Left ventricle myocardium superior (tissue), 1 donor: ENCODE data around the gene AIRE. TPM values are rescaled to one million over a fixed set of nuclear protein-coding genes. Genes with fewer than 3 reads are reported as not detected.
"Not testable (repeated sequence)": the region's sequence is repeated elsewhere in the genome, so short reads cannot be mapped to it uniquely, and the experiment has no call there.

Experiments
- ATAC-seq: fragments of 200-7000 bp; cut with Tn5 transposase; one replicate; pipeline ENCODE4 v1.9.1; 2020; ENCODE audit warnings: mild to moderate bottlenecking, moderate library complexity
- DNase-seq: peaks from one replicate; pipeline ENCODE4 v3.0.0-alpha.2; 2020
- intact Hi-C: fragments of 100-400 bp; cut with micrococcal nuclease; formaldehyde crosslinking; loops from one replicate; pipeline ENCODE4 v1.11.0; 2022
- long read RNA-seq: library from polyadenylated mRNA; unstranded; transcript quantifications from one replicate; pipeline ENCODE4 v2.0.0, GENCODE V29; 2021
- total RNA-seq: library from RNA; stranded (reverse); fragmentation: NEBNext Ultra II Directional; extraction: Animal tissue kit (Norgen Biotek cat#: 25700); gene quantifications from one replicate; pipeline ENCODE4 v1.2.1, GENCODE V29; 2021
- donor health status: DM: no; HTN: yes; CAD: no; lungs with severe emphysema.

AIRE gene
- not detected for total RNA-seq
- long read RNA-seq, result 0 reads

DNA sequence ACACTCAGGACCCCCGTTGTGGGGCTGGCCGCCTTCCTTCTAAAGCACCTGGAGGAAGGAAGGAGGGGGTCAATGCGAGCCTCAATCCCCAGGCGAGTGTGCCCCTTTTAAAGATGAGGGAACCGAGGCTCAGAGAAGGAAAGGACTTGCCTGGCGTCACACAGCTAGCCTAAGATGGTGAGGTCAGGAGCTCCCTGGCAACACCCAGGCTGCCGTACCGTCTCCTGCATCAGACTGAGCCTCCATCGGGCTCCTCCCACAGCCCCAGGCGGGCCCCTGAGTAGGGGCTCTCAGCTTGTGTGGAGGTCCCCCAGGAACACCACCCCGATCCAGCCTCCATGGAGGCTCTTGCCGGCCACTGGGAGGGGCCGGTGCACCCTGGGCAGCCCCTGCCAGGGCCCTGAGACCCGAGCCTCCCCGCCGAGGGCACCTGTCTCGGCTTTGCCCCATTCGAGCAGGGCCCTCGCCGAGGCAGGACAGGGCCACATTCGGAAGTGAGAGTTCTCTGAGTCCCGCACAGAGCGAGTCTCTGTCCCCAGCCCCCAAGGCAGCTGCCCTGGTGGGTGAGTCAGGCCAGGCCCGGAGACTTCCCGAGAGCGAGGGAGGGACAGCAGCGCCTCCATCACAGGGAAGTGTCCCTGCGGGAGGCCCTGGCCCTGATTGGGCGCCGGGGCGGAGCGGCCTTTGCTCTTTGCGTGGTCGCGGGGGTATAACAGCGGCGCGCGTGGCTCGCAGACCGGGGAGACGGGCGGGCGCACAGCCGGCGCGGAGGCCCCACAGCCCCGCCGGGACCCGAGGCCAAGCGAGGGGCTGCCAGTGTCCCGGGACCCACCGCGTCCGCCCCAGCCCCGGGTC is at the start of gene AIRE:
Gene AIRE (plus strand): TSS at position 739 of the 855 bp plus-strand sequence. CDS start 131 bp downstream, outside the sequence.
- peak; percentile 35 for DNase-seq
- peak; percentile 48 for ATAC-seq
- intact Hi-C loops, result no loop called here

DNA sequence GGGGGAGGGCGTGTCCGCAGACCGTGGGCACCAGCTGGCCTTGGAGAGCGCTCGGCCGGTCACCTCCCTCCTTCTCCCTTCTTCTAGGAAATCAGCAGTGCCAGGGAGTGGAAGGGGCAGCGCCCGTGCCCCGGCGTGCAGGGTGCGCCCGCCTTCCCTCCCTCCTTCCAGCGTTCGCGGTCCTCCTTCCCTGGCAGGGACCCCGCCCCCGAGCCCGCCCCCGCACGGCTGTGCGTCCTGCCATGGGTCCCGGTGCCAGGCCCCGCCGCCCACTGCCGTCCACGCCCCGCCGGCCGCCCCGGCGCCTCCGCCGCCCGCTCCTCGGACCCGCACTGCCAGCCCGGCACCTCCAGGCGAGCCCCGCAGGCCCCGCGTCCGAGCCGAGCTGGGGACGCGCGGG is 45.3 kb upstream of the AIRE start:
- ATAC-seq, result peak; percentile 40
- DNase-seq, intact Hi-C loops: not testable (repeated sequence)

DNA sequence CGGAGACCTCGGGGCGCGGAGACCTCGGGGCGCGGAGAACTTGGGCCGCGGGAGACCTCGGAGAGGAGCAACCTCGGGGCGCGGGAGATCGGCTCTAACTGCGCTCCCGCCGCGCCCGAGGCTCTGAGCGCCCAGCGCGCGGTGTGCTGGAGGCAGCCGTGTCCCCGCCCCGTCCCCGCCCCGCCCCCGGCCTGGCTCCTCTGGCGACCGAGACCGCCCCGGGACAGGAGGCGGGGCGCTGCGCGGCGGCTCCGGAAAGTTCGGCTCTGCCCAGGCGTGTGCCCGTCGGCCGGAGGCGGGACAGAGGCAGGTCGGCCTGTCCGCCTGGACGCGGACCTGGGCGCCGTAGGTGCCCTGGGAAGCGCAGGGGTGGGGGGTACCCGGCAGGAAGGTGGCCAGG is 44.8 kb upstream of the AIRE start, which contains the start of gene ICOSLG:
Gene ICOSLG (minus strand): TSS at position 102 of the 400 bp plus-strand sequence. CDS start 126 bp downstream, outside the sequence.
- DNase-seq, intact Hi-C loops: not testable (repeated sequence)
- peak; percentile 93 for ATAC-seq

- intact Hi-C loops, DNase-seq: not testable (repeated sequence)
- peak; percentile 80 for ATAC-seq
Observed at GRCh38 chr21:44241281-44241680, 44.4 kb upstream of the AIRE start.

DNA sequence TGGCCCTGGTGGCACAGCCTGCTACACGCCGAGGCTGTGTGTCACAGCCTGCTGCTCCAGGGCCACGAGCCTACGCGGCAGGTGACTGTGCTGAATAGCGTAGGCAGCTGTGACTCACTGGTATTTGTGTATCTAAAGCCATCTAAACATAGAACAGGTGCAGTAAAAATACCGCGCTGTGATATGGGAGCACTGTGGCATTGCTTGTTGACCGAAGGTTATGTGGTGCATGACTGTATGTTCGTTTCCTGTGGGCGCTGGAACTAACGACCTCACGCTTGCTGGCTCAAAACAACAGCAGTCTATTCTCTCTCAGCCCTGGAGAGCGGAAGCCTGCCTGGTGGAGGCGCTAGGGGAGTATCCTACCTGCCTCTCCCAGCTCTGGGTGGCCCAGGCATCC is 41.7 kb upstream of the AIRE start:
- DNase-seq, ATAC-seq, intact Hi-C loops: not testable (repeated sequence)

DNA sequence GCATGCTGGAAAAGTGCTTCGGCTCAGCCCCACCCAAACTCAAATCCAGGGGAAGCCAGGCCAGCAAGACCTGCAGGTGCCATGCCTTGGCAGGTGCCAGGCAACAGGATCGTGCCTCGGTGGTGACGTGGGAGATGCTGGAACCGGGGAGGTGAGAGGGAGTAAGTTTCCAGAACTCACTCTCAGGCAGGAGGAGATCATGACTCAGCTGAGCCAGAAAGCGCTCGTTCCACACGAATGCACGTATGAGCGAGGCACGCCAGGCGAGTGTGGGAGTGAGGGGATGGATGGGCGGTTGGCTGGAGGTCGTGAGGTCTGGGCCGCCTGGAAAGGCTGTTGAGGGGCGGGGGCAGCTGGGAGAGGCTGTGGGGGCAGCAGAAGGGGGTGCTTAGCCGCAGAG is 37.8 kb upstream of the AIRE start:
- ATAC-seq, intact Hi-C loops, DNase-seq: not testable (repeated sequence)

GRCh38 chr21:44249204-44250037 is 36.3 kb upstream of the AIRE start:
- peak; percentile 54 for ATAC-seq
- DNase-seq, intact Hi-C loops: not testable (repeated sequence)

DNA sequence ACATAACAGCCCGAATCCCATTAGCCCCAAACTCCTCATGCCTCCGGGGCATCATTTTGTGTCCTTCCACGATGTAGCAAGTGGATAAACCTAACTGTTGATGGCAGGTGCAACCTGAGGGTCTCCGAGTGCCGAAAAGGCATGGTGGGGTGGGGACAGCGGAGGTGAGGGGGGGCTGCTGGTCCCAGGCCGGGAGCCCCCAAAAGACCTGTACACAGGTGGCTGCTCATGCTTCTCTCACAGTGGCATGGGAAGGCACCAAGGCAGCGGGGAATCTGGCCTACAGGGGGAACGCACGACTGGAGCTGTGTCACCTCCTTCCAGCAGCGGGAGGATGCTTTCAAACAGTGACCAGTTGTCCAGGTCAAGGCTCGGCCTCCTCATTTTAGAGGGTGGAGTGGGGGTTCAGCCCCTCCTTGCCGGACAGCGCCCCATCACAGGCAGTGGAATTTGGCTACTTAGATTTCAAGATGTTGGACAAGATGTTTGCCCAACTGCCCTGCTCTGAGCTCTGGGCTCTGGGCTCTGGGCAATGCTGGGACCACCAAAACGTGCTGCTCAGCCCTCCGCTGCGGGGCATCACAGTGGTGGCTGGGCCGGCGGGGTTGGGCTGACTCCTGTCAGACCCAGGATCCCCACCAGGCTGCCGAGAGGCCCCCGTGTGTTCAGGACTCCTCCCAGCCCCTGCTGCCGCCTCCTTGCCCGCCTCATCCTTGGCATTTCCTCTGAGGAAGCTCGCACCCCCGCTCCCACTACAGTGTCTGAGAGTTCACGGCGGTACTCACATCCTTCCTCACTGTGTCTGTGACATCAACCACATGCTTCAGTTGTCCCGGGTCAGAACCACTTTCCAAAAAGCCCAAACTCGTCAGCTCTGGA is 31.6 kb upstream of the AIRE start:
- ATAC-seq (no peak), DNase-seq (peak; percentile 10)
- intact Hi-C loops, result no loop called here

- peak; percentile 29 for ATAC-seq
- intact Hi-C loops, result no loop called here
- DNase-seq, result no peak
Observed at GRCh38 chr21:44255511-44255981, 30.1 kb upstream of the AIRE start.

- no peak for DNase-seq
- ATAC-seq, result no peak
Observed at GRCh38 chr21:44258056-44258725, 27.5 kb upstream of the AIRE start.

GRCh38 chr21:44259082-44259705 is 26.5 kb upstream of the AIRE start:
- no peak for DNase-seq
- intact Hi-C loops, result no loop called here
- ATAC-seq, result no peak

More at GRCh38 chr21:44258056-44258725, 27.5 kb upstream of the AIRE start:
- intact Hi-C loops, result no loop called here

- ATAC-seq (no peak), DNase-seq (no peak)
- intact Hi-C loops, result no loop called here
Observed at GRCh38 chr21:44260066-44260465, 25.6 kb upstream of the AIRE start.

DNA sequence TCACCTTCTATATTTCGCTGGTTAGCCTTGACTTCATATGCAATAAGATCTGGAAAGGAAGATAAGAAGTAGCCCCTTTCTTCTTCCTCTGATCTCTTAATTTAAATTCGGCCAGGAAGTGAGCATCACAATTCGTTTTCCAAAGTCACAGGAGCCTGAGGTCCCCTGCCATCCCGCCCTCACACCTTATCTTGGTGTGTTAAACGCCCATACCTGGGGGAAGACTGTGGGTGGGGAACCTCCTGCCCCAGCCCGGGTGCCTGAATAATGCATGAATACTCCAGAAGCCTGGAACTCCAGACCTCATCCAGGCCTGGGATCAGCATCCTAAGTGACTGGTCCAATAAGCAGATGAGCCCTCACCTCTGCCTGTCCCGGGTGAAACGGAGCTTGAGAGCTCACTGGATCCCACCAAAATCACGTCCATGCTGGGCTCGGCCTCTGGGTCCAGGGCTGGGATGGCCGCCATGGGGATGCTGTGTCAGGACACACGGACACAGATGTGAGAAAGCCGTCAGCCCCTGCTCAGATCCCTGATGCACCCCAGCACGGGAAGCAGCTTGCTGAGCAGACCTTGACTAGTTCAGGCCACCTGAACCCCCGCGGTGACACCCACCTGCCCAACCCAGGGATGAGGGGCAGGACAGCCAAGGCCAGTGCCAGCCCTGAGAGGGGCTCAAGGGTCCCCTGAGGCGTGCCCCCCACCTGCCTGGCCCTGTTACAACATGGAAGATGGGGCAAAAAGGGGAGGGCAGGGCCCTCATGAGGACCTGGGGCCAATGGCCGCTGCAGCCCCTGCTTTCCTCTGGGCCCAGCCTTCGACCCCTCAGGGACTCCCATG is 24.7 kb upstream of the AIRE start:
- intact Hi-C loops, result no loop called here
- no peak for ATAC-seq
- DNase-seq, result no peak

GRCh38 chr21:44261675-44262295 is 23.9 kb upstream of the AIRE start, which contains the start of gene DNMT3L:
Gene DNMT3L (minus strand): TSS chr21:44261897. CDS start chr21:44261259, 638 bp downstream.
- intact Hi-C loops, result no loop called here
- no peak for DNase-seq

GRCh38 chr21:44262338-44263056 is 23.2 kb upstream of the AIRE start:
- ATAC-seq (no peak), DNase-seq (no peak)
- intact Hi-C loops, result no loop called here

More at GRCh38 chr21:44261675-44262295, 23.9 kb upstream of the AIRE start, which contains the start of gene DNMT3L:
- ATAC-seq, result no peak
